ENCODE measurements around the gene CDH13.

- TF ChIP-seq POLR2AphosphoS5 (IDR thresholded peaks at IDR 0.05; ENCODE audit: low read depth) (no peak), REST (IDR thresholded peaks at IDR 0.05; ENCODE audit: insufficient replicate concordance, low read depth) (no peak), GABPA (IDR thresholded peaks at IDR 0.05; ENCODE audit: low read depth) (no peak), SPI1 (IDR thresholded peaks at IDR 0.05; ENCODE audit: borderline replicate concordance, low read depth) (no peak)
- TF ChIP-seq, protein P1, sequence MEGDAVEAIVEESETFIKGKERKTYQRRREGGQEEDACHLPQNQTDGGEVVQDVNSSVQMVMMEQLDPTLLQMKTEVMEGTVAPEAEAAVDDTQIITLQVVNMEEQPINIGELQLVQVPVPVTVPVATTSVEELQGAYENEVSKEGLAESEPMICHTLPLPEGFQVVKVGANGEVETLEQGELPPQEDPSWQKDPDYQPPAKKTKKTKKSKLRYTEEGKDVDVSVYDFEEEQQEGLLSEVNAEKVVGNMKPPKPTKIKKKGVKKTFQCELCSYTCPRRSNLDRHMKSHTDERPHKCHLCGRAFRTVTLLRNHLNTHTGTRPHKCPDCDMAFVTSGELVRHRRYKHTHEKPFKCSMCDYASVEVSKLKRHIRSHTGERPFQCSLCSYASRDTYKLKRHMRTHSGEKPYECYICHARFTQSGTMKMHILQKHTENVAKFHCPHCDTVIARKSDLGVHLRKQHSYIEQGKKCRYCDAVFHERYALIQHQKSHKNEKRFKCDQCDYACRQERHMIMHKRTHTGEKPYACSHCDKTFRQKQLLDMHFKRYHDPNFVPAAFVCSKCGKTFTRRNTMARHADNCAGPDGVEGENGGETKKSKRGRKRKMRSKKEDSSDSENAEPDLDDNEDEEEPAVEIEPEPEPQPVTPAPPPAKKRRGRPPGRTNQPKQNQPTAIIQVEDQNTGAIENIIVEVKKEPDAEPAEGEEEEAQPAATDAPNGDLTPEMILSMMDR (IDR thresholded peaks at IDR 0.05; ENCODE audit: insufficient read depth, low read length): no peak
Measured at GRCh38 chr16:83102336-83102735, 475.6 kb downstream of the CDH13 start.
